ENCODE measurements around the gene PDE6A. TPM values are rescaled to one million over a fixed set of nuclear protein-coding genes. Genes with fewer than 3 reads are reported as not detected.

Gene PDE6A
- total RNA-seq, result 1 to 10 TPM in 2 of 9 donors, under 1 TPM in 7; 0.14 to 1.6 (median 0.80) TPM
- polyA plus RNA-seq, result 1 to 10 TPM in 1 of 3 donors, under 1 TPM in 2; 0.81 to 1.5 (median 0.97) TPM
- long read RNA-seq, donor 1, partial matches to known transcripts, result 117 of 117 reads
- long read RNA-seq, donor 1, other reads (novel, unspliced or antisense), result 0 of 117 reads
- long read RNA-seq, donor 2, partial matches to known transcripts, result 0 of 7 reads
- long read RNA-seq, donor 2, other reads (novel, unspliced or antisense), result 7 of 7 reads
- long read RNA-seq, donor 3, partial matches to known transcripts, result 14 of 14 reads
- long read RNA-seq, donor 3, other reads (novel, unspliced or antisense), result 0 of 14 reads
- long read RNA-seq, donor 4, partial matches to known transcripts, result 2 of 9 reads
- long read RNA-seq, donor 4, other reads (novel, unspliced or antisense), result 7 of 9 reads
- long read RNA-seq, donor 5, result 0 reads
- long read RNA-seq, donor 6, result 0 reads
- long read RNA-seq, donor 7, result 0 reads
- long read RNA-seq, donor 8, result 0 reads
- long read RNA-seq, donor 9, result 0 reads
- long read RNA-seq, donor 10, result 0 reads

DNA sequence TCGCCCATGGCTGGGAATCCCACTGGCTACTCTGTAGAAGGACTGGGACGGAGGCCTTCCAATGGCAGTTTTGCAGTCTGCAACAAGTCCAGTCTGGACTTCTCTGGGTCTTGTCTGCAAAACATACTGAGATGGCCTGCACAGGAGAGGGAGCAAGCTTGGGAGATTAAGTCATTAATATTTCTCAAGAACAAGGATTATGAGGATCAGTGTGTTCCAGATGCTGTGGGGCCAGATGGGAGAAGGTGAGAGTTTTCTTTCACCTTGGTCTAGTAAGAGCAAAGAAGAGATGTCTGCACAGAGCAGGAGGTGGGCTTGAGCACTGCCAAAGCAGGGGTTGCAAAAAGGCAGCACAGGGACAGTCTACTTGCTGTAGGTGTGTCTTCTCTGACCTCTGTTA, at the start of gene PDE6A:
Gene PDE6A, minus strand, starts transcription at position 128 of the 400 bp plus-strand sequence. Its CDS starts 120 bp downstream, at position 8.
- Histone ChIP-seq H3K4me1 (replicated peaks in 1 of 2) (peaks cover 0 to 4% of the 10 kb centered on the region in 2 donors), H3K9me3 (replicated peaks in 1 of 3) (no peaks in the 10 kb centered on the region), H3K36me3 (replicated peaks in 1 of 2) (no peaks in the 10 kb centered on the region), H3K27me3 (no peaks in the 10 kb centered on the region), H3K4me3 (no peak within 1 kb of the TSS), H3K27ac (no peak within 1 kb of the TSS)
- no peak for TF ChIP-seq POLR2A (IDR thresholded peaks at IDR 0.05)
- TF ChIP-seq, protein P1, sequence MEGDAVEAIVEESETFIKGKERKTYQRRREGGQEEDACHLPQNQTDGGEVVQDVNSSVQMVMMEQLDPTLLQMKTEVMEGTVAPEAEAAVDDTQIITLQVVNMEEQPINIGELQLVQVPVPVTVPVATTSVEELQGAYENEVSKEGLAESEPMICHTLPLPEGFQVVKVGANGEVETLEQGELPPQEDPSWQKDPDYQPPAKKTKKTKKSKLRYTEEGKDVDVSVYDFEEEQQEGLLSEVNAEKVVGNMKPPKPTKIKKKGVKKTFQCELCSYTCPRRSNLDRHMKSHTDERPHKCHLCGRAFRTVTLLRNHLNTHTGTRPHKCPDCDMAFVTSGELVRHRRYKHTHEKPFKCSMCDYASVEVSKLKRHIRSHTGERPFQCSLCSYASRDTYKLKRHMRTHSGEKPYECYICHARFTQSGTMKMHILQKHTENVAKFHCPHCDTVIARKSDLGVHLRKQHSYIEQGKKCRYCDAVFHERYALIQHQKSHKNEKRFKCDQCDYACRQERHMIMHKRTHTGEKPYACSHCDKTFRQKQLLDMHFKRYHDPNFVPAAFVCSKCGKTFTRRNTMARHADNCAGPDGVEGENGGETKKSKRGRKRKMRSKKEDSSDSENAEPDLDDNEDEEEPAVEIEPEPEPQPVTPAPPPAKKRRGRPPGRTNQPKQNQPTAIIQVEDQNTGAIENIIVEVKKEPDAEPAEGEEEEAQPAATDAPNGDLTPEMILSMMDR (IDR thresholded peaks at IDR 0.05), result no peak
- 97 to 100% (median 99%) methylated on average over 1 to 2 of the region's 2 CpGs for WGBS, 4 donors
- intact Hi-C loops (cut with DNase I), result no loop called here
- DNase-seq, result no peak

DNA sequence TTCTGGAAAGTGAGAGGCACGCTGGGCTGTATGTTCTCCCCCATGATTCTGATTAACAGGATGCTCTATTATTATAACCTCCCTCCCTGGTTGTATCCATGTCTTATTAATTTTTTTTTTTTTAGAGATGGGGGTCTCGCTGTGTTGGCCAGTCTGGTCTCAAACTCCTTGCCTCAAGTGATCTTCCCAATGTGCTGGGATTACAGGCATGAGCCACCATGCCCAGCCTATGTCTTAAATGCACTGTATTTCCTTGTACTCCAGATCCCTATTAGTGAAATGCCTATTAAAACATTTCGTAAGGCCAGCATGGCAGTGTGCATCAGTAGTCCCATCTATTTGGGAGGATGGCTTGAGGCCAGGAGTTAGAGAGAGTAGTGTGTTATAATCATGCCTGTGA, 48.9 kb upstream of the PDE6A start:
- intact Hi-C loops (cut with DNase I), result loop anchor here in 1 of 2 donors (5.0 kb wide), 1 partner anchor 356 kb away; no protein-coding TSS in a partner anchor
- H3K36me3 ChIP-seq (replicated peaks in 1 of 2), result peaks cover 0 to 14% of the 10 kb centered on the region in 2 donors
- H3K9me3 ChIP-seq (replicated peaks in 1 of 3), result no peaks in the 10 kb centered on the region
- no peak overlapping the region for H3K27ac ChIP-seq
- no peaks in the 10 kb centered on the region for H3K4me1 ChIP-seq (replicated peaks in 1 of 2)
- no peak overlapping the region for H3K4me3 ChIP-seq
- WGBS, 4 donors, result 84 to 98% (median 93%) methylated on average over 3 of the region's 3 CpGs
- TF ChIP-seq POLR2A (IDR thresholded peaks at IDR 0.05), result no peak
- TF ChIP-seq, protein P1 (IDR thresholded peaks at IDR 0.05), result no peak
- DNase-seq, result no peak
- no peaks in the 10 kb centered on the region for H3K27me3 ChIP-seq

DNA sequence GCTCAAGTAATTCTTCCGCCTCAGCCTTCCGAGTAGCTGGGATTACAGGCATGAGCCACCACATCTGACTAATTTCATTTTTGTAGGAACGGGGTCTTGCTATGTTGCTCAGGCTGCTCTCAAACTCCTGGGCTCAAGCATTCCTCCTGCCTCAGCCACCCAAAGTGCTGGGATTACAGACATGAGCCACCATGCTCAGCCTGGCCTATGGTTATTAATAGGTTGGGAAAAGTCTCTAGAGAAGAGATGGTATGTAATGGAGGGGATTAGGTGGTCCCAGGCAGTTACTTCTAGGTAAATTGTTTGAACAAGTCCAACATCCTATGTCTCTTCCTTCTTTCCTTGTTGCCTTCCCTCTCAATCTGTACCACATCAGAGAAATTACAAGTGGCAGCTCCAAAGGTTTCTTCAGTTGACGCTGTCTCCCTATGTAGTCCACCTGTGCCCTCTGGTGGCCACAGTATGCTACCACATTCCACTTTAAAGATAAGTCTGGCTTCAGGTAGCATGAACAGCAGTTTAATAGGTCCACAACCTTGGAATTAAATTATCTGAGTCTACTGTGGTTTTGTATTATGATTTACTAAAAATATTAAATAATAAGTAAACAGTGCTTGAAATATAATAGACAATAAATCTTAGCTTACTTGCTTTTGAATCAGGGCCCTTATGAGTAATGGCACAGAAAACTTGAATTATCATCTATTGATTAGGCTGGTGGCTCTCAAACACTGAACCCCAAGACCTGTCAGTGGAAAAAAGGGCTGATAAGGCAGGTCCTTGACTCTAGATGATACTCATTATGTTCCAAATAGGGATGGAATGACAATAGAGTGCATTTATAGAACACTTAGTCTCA, 46.2 kb upstream of the PDE6A start:
- Histone ChIP-seq H3K9me3 (replicated peaks in 1 of 3) (no peaks in the 10 kb centered on the region), H3K27me3 (no peaks in the 10 kb centered on the region), H3K4me3 (no peak overlapping the region), H3K27ac (no peak overlapping the region), H3K4me1 (replicated peaks in 1 of 2) (no peaks in the 10 kb centered on the region), H3K36me3 (replicated peaks in 1 of 2) (peaks cover 0 to 10% of the 10 kb centered on the region in 2 donors)
- no peak for TF ChIP-seq POLR2A (IDR thresholded peaks at IDR 0.05)
- TF ChIP-seq, protein P1 (IDR thresholded peaks at IDR 0.05), result peak; percentile 94 to 98 (median 96)
- 65 to 70% (median 69%) methylated on average over 4 of the region's 4 CpGs for WGBS, 4 donors
- intact Hi-C loops (cut with DNase I), result loop anchor here in 1 of 2 donors (5.0 kb wide), 1 partner anchor 353 kb away; no protein-coding TSS in a partner anchor
- peak; percentile 67 to 93 (median 83) for DNase-seq

DNA sequence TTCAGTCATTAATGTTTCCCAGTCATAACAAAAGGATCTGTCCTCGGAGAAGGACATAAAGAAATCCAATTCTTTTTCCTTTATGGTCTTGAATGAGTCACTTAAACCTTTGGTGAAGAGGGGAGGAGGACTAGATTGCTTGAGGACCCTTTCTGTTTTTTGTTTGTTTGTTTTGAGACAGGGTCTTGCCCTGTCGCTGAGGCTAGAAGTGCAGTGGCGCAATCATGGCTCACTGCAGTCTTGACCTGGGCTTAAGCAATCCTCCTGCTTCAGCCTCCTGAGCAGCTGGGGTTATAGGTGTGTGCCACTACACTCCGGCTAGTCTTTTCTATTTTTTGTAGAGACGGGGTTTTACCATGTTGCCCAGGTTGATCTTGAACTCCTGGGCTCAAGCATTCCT, 43.5 kb upstream of the PDE6A start:
- no peak overlapping the region for H3K4me3 ChIP-seq
- WGBS, 4 donors, result 80 to 90% (median 89%) methylated on average over 5 of the region's 5 CpGs
- no peaks in the 10 kb centered on the region for H3K9me3 ChIP-seq (replicated peaks in 1 of 3)
- H3K4me1 ChIP-seq (replicated peaks in 1 of 2), result no peaks in the 10 kb centered on the region
- TF ChIP-seq, protein P1 (IDR thresholded peaks at IDR 0.05), result no peak
- TF ChIP-seq POLR2A (IDR thresholded peaks at IDR 0.05), result no peak
- H3K36me3 ChIP-seq (replicated peaks in 1 of 2), result no peaks in the 10 kb centered on the region
- no peaks in the 10 kb centered on the region for H3K27me3 ChIP-seq
- intact Hi-C loops (cut with DNase I), result loop anchor here (5.0 to 10.0 kb wide), 2 partner anchors 151 to 353 kb away; no protein-coding TSS in a partner anchor
- no peak overlapping the region for H3K27ac ChIP-seq
- no peak for DNase-seq

Measured in adrenal gland (tissue), 19 donors.